NCI-H1694 (cell line): ENCODE measurements around the gene ABCB6.

Source experiments
- DNase-seq: peaks from one replicate; lab custom pipeline; 2025; lab: John Stamatoyannopoulos, UW

ABCB6 gene

GRCh38 chr2:219184121-219184520 is 34.6 kb downstream of the ABCB6 start:
- DNase-seq, result peak; percentile 72

- DNase-seq, result no peak
These were observed 35.5 kb downstream of the ABCB6 start for GRCh38 chr2:219183151-219183772.

- no peak for DNase-seq
These were observed 36.2 kb downstream of the ABCB6 start for GRCh38 chr2:219182331-219183150.

GRCh38 chr2:219181531-219181930 is 37.2 kb downstream of the ABCB6 start:
- DNase-seq, result no peak

GRCh38 chr2:219180961-219181360 is 37.8 kb downstream of the ABCB6 start:
- DNase-seq, result no peak

- no peak for DNase-seq
These were observed 38.9 kb downstream of the ABCB6 start for GRCh38 chr2:219179601-219180465.

DNA sequence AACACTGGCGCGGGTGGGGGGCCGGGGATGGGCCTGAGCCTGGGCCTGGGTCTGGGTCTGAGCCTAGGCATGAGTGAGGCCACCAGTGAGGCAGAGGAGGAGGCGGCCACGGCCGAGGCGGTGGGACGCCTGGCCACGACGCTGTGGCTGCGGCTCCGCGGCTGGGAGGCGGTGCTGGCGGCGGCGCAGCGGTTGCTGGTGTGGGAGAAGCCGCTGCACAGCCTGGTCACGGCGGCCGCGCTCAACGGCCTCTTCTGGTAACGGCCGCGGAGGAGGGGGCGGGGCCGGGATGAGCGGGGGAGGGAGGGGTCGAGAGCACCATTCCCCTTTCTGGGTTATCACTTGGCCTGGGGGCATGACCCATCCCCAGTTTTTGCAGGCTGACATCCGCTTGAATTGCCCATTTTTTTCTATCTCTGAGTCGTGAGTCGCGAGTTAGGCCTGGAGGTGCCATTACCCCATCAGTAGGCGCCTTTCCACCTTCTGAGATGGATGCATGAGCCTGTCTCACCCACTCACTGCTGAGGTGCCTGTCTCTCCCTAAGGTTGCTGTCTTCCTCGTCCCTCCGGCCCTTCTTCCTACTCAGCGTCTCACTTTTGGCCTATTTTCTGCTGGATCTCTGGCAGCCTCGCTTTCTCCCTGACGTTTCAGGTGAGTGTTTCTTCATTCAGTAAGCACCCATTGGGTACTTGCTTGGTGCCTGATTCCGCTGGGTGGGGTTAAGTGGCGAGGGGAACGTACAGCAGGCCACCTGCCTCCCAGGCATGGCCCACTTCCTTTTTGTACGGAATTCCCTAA is 40.2 kb downstream of the ABCB6 start:
- peak; percentile 5 for DNase-seq

- peak; percentile 68 for DNase-seq
These were observed 41.0 kb downstream of the ABCB6 start, which contains the start of gene RETREG2 for GRCh38 chr2:219177552-219178376. TSS of gene RETREG2 (plus strand) at chr2:219178275. CDS start at chr2:219178353, 78 bp downstream.

DNA sequence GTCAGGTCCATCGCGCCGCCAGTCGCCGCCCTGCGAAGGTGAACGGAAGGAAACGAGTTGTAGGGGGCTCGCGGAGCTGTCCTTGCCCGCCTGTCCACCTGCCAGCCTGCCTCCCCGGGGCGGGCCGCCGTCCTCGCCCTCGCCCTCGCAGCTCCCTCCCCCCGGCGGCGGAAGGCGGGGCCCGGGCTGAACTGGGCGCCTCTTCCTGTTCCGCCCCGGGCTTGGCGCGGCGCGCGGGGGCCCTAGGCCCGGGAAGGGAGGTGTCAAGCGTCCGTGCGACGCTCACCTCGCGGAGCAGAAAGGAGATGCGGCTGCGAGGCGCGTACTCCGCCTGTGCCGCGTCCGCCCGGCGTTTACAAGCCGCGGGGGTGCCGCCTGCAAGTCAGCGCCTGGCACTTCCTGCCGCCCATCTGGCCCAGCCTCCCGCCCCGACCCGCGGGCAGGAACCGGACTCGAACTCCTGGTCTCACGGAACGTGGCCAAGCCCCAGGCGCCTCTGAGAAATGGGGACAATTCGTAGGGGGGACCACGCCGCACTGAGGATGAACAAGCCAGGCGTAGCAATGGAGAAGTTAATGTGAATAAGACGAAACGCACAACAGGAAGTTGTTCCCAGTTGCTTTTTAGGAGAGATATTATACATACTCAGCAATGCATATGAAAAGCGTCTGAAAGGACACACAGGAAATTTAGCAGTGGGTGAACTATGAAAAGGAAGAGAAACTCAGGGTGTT is 41.8 kb downstream of the ABCB6 start, which contains the start of gene CNPPD1:
Gene CNPPD1 (minus strand): TSS at position 108 of the 734 bp plus-strand sequence. CDS start 97 bp downstream, at position 11.
- peak; percentile 35 for DNase-seq

DNA sequence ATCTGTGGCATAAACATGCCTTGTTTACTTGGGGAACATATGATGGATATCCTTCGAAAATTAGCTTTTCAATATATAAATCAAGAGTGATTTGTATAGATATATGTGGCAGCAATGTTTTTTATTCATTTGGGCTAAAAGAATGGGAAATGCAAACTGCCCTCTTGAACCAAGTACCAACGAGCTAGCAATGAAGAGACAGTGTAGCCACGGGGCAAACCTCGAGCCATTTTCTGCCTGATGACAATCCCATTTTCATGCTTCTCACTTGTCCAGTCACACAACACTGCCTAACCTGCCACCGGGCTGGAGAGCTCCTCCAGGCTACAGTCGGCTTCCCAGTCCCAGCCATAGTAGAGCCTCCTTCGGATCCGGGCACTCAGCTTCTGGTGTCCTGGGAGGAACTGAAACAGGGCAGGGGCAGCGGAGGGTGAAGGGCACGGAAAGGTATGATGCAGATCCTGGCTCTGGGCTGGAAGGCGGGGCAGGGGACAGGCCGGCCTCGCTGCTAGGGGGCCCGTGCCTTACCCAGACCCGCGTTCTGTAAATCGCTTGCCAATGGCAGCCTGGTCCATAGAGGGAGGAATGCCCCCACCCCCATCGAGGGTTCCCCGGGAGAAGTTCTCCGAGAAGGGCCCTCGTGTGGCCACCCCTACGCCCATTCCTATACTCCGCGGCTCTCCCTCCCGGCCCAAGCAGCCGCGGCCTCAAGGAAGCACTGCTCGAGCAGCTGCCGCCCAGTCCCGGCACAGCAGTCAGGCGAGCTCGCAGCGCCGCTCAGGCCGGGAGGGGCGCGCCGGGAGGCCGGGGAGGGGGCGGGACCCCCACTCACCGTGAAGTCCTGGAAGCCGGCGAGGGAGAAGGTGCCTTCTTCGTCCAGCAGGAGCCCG is 42.6 kb downstream of the ABCB6 start:
- DNase-seq, result no peak

- DNase-seq, result no peak
These were observed 43.3 kb downstream of the ABCB6 start for GRCh38 chr2:219175486-219175885.

GRCh38 chr2:219174801-219175200 is 44.0 kb downstream of the ABCB6 start:
- DNase-seq, result no peak

DNA sequence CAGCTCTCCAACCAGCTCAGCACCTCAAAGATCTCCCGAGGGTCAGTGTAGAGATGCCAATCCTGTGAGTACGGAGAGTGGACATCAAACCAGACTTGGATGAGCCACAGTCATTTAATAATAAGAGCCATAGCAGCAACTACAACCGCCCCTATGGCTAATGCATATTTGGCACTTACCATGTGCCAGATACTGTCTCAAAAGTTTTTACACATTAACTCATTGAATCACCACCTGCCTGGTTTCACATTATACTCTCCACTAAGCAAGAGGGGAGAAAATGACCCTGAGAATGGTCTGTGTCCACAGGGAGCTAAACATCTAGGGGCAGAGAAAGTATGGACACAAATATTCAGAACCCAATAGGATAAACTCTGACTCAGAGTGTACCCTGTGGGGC is 44.6 kb downstream of the ABCB6 start:
- no peak for DNase-seq

DNA sequence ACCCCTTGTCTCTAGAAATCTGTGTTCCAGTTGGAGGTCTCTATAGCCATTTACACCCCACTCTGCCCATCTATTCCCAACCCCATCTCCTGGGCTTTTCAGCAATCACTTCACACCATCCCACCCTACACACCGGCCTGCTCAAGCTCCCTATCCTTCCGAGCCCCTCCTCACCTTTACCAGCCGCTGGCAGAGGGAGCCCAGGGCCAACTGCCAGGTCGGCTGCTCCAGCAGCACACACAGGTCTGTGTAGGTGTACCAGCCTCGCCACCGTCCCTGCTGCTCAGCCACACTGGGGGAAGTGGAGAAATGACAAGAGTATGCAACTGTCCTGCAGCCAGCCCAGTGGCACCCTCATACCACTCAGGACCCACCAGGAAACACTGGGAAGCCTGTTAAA is 45.6 kb downstream of the ABCB6 start:
- no peak for DNase-seq

DNA sequence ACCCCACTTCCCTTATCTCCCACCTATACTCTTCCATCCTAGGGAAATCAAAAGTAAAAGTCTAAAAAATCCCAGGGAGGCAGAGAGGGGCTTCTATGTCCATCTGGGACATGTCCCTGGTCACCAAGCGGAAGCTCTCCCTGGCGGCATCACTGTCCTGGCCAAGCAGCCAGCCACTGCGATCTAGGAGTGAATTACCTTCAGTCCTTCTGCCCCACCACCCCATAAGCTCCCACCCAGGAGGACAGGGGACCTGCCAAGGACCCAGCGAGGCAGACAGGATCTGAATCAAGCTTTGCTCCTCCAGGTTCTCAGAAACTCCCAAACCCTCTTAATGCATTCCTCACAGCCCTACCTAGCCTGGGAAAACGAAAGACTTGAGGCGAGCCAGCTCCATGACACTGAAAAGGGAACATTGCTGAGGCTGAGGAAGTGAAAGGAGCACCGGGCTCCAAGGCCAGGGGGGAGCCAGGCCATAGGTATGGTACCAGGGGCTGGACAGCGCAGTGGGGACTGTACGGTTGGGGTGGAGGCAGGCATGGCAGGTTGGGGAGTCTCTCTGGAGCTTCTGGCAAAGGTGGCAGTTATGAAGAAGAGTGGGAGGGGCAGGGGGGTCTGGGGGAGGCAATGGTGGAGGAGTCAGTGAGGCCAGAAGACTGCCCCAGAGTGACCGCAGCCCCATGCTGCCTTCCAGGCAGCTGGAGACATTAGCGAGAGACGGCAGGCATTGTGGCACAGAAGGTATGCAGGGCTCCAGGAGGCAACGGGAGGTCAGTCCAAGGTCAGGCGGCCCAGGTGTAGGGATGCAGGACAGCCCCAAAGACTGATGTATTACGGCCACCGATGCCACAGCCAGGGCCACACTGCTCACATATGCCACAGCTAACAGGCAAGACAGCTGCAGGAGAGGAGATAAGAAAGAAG is 46.3 kb downstream of the ABCB6 start:
- no peak for DNase-seq

- peak; percentile 57 for DNase-seq
These were observed 47.5 kb downstream of the ABCB6 start for GRCh38 chr2:219171231-219171651.

- no peak for DNase-seq
These were observed 48.7 kb downstream of the ABCB6 start, which contains the start of gene SLC23A3 for GRCh38 chr2:219169930-219170654. TSS of gene SLC23A3 (minus strand) at chr2:219170029. CDS start at chr2:219169984, 45 bp downstream.
